ENCODE measurements around the gene HIVEP2. TPM values are rescaled to one million over a fixed set of nuclear protein-coding genes. Genes with fewer than 3 reads are reported as not detected.

Gene HIVEP2
- polyA plus RNA-seq, 4 donors, result 11.6 to 13.8 (median 12.4) TPM

GRCh38 chr6:142823256-142823902 is 121.6 kb downstream of the HIVEP2 start:
- DNase-seq (ENCODE audit: low read depth in 4 of 4, low spot score in 2 of 4), result no peak

DNA sequence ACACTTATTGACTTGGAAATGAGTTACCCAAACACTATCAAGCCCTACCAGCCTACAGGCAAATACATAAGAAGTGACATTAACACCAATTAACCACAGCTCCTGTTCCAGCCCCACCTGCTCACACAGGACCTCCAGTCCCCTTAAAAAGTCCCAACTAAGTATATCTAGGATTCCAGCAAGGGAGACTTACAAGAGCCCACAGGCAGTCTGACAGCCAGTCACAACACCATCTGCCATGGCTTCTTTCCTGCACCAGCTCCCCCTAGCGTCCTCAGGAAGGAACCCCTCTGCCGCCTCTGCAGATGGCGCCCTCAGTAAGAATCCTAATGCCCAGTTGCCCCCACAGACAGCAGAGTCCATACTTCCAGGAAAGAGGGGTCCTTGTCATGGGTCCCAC is 122.1 kb downstream of the HIVEP2 start:
- no peak for DNase-seq (ENCODE audit: low read depth in 4 of 4, low spot score in 2 of 4)

DNA sequence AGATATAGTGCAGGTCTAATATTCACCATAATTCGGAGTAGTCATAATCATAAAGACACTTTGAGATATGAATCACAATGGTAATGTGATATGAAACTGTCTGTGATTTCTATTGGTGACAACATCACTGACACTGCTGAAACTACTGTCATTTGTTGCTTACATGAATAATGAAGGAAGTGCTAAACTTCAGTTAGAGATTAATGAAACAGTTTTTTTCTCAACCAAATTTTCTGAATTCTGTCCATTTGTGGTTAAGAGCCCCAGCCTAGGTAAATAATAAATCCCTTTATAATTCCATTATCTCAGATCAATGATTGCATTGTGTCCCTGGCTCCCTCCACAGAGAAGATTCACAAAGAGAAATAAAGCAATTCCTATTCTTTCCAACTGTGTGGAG is 122.6 kb downstream of the HIVEP2 start:
- no peak for DNase-seq (ENCODE audit: low read depth in 4 of 4, low spot score in 2 of 4)

- DNase-seq (ENCODE audit: low read depth in 4 of 4, low spot score in 2 of 4), result no peak
Measured at GRCh38 chr6:142821860-142822259, 123.1 kb downstream of the HIVEP2 start.

DNA sequence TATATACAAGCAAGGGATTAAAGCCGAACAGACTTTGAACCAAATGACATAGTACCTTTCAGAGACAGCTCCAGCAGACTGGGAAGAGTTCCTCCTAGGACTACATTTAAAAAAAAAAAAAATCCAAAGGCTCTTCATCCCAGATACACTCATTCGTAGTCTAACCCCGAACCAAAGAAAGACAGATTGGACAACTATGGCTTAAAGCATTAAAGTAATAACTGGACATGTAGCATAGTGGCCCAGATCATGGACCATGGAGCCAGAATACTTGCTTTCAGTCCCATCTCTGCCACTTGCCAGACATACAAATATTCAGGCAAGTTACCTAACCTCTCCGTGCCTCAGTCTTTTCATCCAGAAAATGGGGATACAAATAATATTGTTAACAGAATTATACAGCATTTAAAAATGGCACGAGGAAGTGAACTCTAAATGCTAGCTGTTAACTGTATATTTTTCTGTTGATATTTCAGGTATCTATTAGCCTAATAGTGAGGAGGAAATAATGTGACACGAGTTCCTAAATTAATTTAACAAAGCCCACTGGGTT is 123.7 kb downstream of the HIVEP2 start:
- DNase-seq (ENCODE audit: low read depth in 4 of 4, low spot score in 2 of 4), result no peak

GRCh38 chr6:142820338-142821051 is 124.5 kb downstream of the HIVEP2 start:
- DNase-seq (ENCODE audit: low read depth in 4 of 4, low spot score in 2 of 4), result no peak

DNA sequence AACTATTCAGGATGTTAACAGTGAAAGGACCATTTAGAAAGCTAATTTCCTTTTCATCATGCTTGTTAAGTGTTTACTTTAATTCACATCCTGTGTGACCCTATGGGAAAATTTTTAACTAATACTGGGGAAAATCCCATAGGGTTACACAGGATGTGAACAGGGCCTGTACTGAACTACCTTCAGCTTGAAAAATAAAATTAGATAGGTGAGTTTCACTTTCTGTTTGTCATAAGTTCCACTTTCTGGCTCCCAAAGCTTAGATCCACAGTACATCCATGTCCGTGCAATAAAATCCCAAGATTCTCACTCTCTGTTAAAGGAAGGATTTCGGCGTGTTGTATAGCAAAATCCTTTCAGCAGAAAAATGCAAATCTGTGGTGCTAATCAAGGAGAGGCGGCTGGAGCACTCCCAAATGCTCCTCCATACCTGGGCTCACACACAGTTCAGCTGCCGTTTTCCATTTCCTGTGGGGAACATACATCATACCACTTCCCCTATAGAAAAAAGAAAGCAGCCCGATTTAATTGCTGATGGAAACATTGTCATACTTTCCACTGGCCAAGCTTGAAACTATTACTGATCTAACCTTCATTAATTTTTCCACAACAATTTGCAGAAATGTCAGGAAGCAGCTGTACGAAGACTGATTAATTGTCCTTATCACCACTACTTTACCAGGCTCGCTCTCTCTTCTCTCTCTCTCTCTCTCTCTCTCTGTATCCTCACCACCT is 125.2 kb downstream of the HIVEP2 start:
- no peak for DNase-seq (ENCODE audit: low read depth in 4 of 4, low spot score in 2 of 4)

DNA sequence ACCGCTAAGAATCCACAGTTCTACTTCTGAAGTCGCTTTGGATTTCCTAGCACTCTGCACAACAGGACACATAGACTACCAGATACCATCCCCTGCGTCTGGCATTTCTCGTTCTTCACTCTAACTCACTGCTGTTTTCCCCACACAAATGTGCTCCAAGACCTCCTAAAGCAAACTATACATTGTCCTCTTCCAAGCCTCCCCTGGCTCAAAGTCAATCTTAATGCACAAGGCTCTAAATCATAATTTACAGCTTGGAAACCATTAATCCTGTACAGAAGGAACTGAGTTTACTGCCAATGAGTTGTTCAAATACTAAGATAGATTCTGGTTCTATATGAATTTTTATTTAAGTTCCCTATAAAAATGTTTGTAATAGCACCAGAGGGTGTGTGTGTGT is 128.5 kb downstream of the HIVEP2 start:
- DNase-seq (ENCODE audit: low read depth in 4 of 4, low spot score in 2 of 4), result no peak

DNA sequence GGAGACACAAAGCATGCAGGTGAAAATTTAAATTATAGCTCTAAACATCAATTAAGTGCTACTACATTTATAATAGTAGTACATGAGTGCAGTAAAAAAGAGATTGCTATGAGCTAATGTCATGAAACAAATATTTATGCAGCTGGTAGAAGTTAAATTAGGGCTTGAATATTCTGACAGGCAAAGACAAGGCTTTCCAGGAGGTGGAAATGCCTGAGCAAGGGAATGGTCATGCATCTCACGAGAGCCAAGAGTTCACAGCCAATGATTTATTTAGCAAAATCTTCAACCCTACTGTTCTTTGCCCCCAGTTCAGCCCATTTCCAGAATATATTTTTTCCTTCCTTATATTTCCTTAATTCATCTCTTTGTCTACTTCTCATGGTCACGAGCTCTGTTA is 128.9 kb downstream of the HIVEP2 start:
- no peak for DNase-seq (ENCODE audit: low read depth in 4 of 4, low spot score in 2 of 4)

GRCh38 chr6:142811923-142812322 is 133.1 kb downstream of the HIVEP2 start:
- DNase-seq (ENCODE audit: low read depth in 4 of 4, low spot score in 2 of 4), result no peak

DNA sequence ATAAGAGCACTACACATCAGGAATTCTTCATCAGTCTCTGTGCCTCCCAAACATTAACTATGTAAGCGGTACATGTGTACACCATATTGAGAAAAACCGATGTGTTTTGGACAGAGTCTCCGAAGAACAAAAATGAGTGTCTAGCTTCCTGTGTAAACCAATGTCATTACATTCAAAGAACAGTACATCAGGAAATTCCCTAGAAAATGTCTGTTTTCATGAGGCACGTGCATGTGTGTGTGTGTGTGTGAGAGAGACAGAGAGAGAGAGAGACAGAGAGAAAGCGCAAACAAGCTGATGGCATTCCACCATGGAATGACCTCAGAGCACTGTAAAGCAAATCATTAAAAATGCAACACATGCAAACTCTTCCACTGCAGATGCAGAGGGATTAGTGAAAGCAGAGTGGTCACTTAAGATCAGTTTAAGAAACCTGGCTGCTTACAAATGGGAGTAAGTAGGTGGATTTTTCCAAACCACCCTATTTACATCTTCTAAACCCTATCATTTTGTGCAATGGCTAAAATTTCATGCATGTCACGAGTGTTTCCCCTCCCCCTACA is 133.9 kb downstream of the HIVEP2 start:
- no peak for DNase-seq (ENCODE audit: low read depth in 4 of 4, low spot score in 2 of 4)

- DNase-seq (ENCODE audit: low read depth in 4 of 4, low spot score in 2 of 4), result no peak
Measured at GRCh38 chr6:142809947-142810346, 135.0 kb downstream of the HIVEP2 start.

DNA sequence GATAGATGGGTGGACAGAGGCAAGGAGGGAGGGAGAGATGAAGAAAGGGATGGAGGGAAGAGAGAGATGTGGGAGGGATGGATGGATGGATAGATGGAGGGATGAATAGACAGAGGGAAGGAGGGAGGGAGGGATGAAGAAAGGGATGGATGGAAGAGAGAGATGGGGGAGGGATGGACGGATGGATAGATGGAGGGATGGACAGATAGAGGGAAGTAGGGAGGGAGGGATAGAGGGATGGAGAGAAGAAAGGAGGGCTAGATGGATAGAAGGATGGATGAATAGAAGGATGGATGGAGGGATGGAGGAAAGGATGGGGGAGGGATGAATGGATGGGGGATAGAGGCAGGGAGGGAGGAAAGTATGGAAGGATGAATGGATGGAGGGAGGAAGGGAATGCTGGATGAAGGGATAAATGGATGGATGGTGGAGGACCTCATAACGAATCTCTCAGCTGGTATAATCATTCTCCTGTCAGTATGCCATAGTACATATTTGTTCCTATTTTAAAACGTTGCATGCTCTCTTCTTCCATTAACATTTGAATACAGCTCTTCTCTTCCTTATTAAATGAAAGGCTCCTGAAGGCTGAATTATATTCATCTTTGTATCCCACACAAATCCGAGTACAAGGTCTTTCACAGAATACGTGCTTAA is 136.4 kb downstream of the HIVEP2 start:
- DNase-seq (ENCODE audit: low read depth in 4 of 4, low spot score in 2 of 4), result no peak

GRCh38 chr6:142805042-142805441 is 139.9 kb downstream of the HIVEP2 start:
- no peak for DNase-seq (ENCODE audit: low read depth in 4 of 4, low spot score in 2 of 4)

DNA sequence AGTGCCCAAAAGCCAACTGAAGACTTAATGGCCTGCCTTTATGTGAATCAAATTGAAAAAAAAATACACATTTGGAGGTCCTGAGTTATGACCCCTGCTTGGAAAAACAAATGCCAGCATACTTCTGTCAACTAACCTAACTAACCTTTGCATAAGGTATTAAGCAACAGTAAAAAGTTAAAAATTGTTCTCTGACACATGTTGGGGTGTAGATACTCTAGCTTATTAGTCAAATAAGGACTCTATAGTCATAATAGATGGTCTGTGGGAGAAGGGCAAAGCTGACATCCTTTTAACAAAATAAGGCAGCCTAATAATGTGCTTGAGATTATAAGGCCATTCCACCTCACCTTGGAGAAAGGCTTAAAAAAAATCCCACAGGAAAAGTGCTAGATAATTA is 140.5 kb downstream of the HIVEP2 start:
- no peak for DNase-seq (ENCODE audit: low read depth in 4 of 4, low spot score in 2 of 4)

DNA sequence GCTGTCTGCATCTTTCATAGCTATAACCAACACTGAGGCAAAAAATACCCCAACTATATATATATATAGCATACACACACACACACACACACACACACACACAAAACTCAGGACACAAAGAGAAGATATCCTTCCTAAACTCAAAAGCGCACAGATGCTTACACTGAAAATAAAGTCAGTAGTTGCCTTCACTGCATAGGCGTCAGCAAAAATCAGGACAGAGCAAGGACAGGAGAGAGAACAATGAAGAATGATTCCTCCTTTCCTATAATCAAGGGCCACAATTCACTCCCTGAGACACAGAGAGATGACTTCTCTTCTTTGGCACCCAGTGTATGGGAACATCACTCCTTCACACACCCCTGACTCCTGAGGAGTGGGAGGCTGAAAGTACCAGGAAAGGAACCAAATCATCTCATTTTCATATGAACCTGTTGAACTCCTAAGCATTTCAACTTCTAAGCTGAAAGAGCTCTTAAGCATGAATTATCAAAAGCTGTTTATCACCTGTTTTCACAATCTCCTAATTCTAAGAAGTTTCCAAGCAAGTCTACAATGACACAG is 141.4 kb downstream of the HIVEP2 start:
- DNase-seq (ENCODE audit: low read depth in 4 of 4, low spot score in 2 of 4), result no peak

DNA sequence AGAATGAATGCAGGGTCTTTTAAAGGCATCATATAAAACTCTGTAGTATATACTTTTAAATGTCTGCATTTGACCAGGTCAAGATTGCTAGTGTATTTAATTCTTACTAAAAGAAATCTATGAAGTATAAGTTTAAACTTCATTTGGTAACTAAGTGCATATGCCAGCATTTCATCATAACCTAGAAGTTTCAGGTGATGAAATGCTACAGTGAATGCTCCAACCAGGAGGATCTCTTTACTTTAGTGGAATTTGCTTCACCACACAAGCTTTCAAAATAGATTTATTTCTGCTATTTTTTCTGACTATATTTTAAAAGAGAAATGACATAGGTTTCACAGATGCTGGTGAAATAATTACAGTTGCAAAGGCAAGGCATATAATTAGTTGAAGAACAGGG is 141.9 kb downstream of the HIVEP2 start:
- no peak for DNase-seq (ENCODE audit: low read depth in 4 of 4, low spot score in 2 of 4)

- DNase-seq (ENCODE audit: low read depth in 4 of 4, low spot score in 2 of 4), result no peak
Measured at GRCh38 chr6:142802124-142802523, 142.9 kb downstream of the HIVEP2 start.

- no peak for DNase-seq (ENCODE audit: low read depth in 4 of 4, low spot score in 2 of 4)
Measured at GRCh38 chr6:142800240-142800639, 144.7 kb downstream of the HIVEP2 start.

- no peak for DNase-seq (ENCODE audit: low read depth in 4 of 4, low spot score in 2 of 4)
Measured at GRCh38 chr6:142799639-142800038, 145.3 kb downstream of the HIVEP2 start.

Data from left renal cortex interstitium (tissue), 4 donors.